ENCODE results near the gene ZNF891. TPM values are rescaled to one million over a fixed set of nuclear protein-coding genes. Genes with fewer than 3 reads are reported as not detected.

ZNF891 gene
- total RNA-seq, 1 donor: 1.4 TPM

DNA sequence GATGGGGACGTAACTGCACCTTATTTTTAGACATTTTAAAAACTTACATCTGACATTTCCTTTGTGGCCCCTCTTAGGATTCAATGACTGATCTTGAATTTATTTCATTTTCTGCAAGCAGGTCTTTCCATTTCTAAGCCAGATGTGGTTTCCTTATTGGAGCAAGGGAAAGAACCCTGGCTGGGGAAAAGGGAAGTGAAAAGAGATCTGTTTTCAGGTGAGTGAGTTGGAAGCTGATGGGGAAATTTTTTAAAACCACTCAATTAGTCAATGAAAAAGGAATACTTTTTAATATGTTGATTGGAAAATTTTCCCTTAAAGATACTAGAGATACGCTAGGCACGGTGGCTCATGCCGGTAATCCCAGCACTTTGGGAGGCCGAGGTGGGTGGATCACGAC, 46.7 kb downstream of the ZNF891 start:
- H3K79me2 ChIP-seq (ENCODE audit: insufficient read depth, low read length): peaks cover 22% of the 10 kb centered on the region
- H3K4me2 ChIP-seq (ENCODE audit: insufficient read depth, low read length): no peak overlapping the region
- peaks cover 3% of the 10 kb centered on the region for H3K4me1 ChIP-seq (ENCODE audit: insufficient read depth, low read length)
- H3K36me3 ChIP-seq (ENCODE audit: insufficient read depth, low read length): peaks cover 62% of the 10 kb centered on the region
- H4K20me1 ChIP-seq (ENCODE audit: insufficient read depth, low read length): no peaks in the 10 kb centered on the region
- no peak for TF ChIP-seq CTCF (IDR thresholded peaks at IDR 0.05; ENCODE audit: extremely low read depth, low read depth, low read length)
- peaks cover 27% of the 10 kb centered on the region for H3K9me3 ChIP-seq (ENCODE audit: low read depth, low read length)
- DNase-seq (ENCODE audit: insufficient read length, low spot score, missing footprints): no peak
- no peak overlapping the region for H3K4me3 ChIP-seq (ENCODE audit: insufficient read depth, low read length)
- no peaks in the 10 kb centered on the region for H3K27me3 ChIP-seq (ENCODE audit: insufficient read depth, low read length)
- H3K27ac ChIP-seq (ENCODE audit: low read depth, low read length): no peak overlapping the region
- no peak overlapping the region for H2AFZ ChIP-seq (ENCODE audit: low read length)

DNA sequence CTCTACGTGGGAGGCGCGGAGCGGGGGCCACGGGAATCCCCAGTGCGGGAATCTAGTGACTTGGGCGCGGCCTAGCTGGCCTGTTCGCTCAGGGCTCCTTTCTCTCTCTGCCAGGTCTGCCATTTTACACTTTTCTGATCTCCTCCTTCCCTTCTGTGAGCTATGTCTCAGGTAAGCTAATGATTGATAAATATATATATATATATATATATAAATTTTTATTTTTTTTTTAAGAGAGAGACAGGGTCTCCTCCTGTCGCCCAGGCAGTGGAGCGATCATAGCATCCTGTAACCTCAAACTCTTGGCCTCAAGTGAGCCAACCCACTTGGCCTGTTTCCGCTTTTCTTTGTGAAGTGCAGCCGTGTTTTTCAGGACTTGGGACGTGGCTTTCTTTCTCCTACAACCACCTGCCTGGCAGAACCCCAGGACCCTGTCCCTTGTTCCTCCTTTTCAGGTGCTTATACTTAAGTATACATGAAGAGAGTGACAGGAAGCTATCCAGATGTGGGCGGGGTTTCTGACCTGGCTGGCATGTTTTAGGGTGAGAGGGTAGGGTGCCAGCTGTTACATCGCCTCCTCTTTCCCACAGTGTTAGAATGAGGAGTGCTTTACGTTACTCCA, 48.8 kb downstream of the ZNF891 start:
- Histone ChIP-seq H3K4me1 (ENCODE audit: insufficient read depth, low read length) (peaks cover 3% of the 10 kb centered on the region), H2AFZ (ENCODE audit: low read length) (peak overlapping the region; percentile 94), H3K4me3 (ENCODE audit: insufficient read depth, low read length) (peak overlapping the region; percentile 93), H4K20me1 (ENCODE audit: insufficient read depth, low read length) (no peaks in the 10 kb centered on the region), H3K4me2 (ENCODE audit: insufficient read depth, low read length) (peak overlapping the region; percentile 93), H3K27ac (ENCODE audit: low read depth, low read length) (peak overlapping the region; percentile 99), H3K36me3 (ENCODE audit: insufficient read depth, low read length) (peaks cover 43% of the 10 kb centered on the region), H3K9me3 (ENCODE audit: low read depth, low read length) (peaks cover 19% of the 10 kb centered on the region), H3K27me3 (ENCODE audit: insufficient read depth, low read length) (no peaks in the 10 kb centered on the region), H3K79me2 (ENCODE audit: insufficient read depth, low read length) (peaks cover 19% of the 10 kb centered on the region)
- DNase-seq (ENCODE audit: insufficient read length, low spot score, missing footprints): no peak
- TF ChIP-seq CTCF (IDR thresholded peaks at IDR 0.05; ENCODE audit: extremely low read depth, low read depth, low read length): no peak

- H3K9me3 ChIP-seq (ENCODE audit: low read depth, low read length): peaks cover 12% of the 10 kb centered on the region
- no peaks in the 10 kb centered on the region for H4K20me1 ChIP-seq (ENCODE audit: insufficient read depth, low read length)
- H3K4me1 ChIP-seq (ENCODE audit: insufficient read depth, low read length): peaks cover 3% of the 10 kb centered on the region
- peak within 1 kb of the TSS; percentile 99 for H3K27ac ChIP-seq (ENCODE audit: low read depth, low read length)
- peak; percentile 95 for DNase-seq (ENCODE audit: insufficient read length, low spot score, missing footprints)
- H3K4me2 ChIP-seq (ENCODE audit: insufficient read depth, low read length): peak within 1 kb of the TSS; percentile 93
- peak within 1 kb of the TSS; percentile 94 for H2AFZ ChIP-seq (ENCODE audit: low read length)
- TF ChIP-seq CTCF (IDR thresholded peaks at IDR 0.05; ENCODE audit: extremely low read depth, low read depth, low read length): no peak
- H3K36me3 ChIP-seq (ENCODE audit: insufficient read depth, low read length): peaks cover 36% of the 10 kb centered on the region
- H3K79me2 ChIP-seq (ENCODE audit: insufficient read depth, low read length): peaks cover 19% of the 10 kb centered on the region
- no peaks in the 10 kb centered on the region for H3K27me3 ChIP-seq (ENCODE audit: insufficient read depth, low read length)
- H3K4me3 ChIP-seq (ENCODE audit: insufficient read depth, low read length): peak within 1 kb of the TSS; percentile 93
Measured at GRCh38 chr12:133080368-133081158, 49.5 kb downstream of the ZNF891 start, which contains the start of gene ZNF140. Gene ZNF140, plus strand, starts transcription at chr12:133080923. Its CDS starts 398 bp downstream, at chr12:133081321.

DNA sequence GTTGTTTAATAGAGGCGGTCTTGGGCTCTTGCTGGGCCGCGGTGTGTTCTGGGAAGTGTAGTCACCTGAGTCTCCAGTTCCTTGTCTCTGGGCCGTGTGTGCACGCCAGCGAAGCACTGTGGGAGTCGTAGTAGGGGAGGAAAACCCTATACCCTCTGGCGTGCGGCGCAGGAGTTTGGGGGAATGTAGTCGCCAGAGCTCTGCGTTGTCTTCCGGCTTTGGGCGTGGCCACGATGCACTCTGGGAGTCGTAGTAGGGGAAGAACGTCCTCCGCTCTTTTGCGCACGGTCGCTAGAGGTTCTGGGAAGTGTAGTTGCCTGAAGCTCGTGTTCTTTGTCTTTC, 50.1 kb downstream of the ZNF891 start:
- Histone ChIP-seq H4K20me1 (ENCODE audit: insufficient read depth, low read length) (no peaks in the 10 kb centered on the region), H3K27me3 (ENCODE audit: insufficient read depth, low read length) (no peaks in the 10 kb centered on the region), H3K4me2 (ENCODE audit: insufficient read depth, low read length) (peak overlapping the region; percentile 93), H3K27ac (ENCODE audit: low read depth, low read length) (peak overlapping the region; percentile 99), H3K79me2 (ENCODE audit: insufficient read depth, low read length) (peaks cover 19% of the 10 kb centered on the region), H3K4me3 (ENCODE audit: insufficient read depth, low read length) (peak overlapping the region; percentile 93), H3K4me1 (ENCODE audit: insufficient read depth, low read length) (peaks cover 3% of the 10 kb centered on the region), H3K36me3 (ENCODE audit: insufficient read depth, low read length) (peaks cover 31% of the 10 kb centered on the region), H3K9me3 (ENCODE audit: low read depth, low read length) (peaks cover 12% of the 10 kb centered on the region), H2AFZ (ENCODE audit: low read length) (peak overlapping the region; percentile 91)
- TF ChIP-seq CTCF (IDR thresholded peaks at IDR 0.05; ENCODE audit: extremely low read depth, low read depth, low read length): no peak
- peak; percentile 91 for DNase-seq (ENCODE audit: insufficient read length, low spot score, missing footprints)

All from osteoblast (primary cell).